SK-N-SH (cell line): ENCODE data around the gene CYP2R1. TPM values are rescaled to one million over a fixed set of nuclear protein-coding genes. Genes with fewer than 3 reads are reported as not detected.

Source experiments
- CTCF ChIA-PET: fragments of 300-600, 350-600 bp; formaldehyde crosslinking; extraction: SDS; loops from one replicate; lab custom pipeline; 2021; lab: Yijun Ruan, JAX
- POLR2A ChIA-PET: fragments of 350-600 bp; sonication (Branson Sonifier 250); formaldehyde crosslinking; extraction: SDS; loops from one replicate; lab custom pipeline; 2020; ENCODE audit warnings: antibody characterized with exemption, inconsistent platforms; lab: Yijun Ruan, JAX
- DNase-seq: peaks from one replicate; pipeline ENCODE4 v3.0.0; 2012
- H2AFZ ChIP-seq: fragments of 200-600 bp; sonication (generic); 2 replicates; pipeline ENCODE4 v1.8.1; 2016; ENCODE audit warnings: antibody characterized with exemption, mild to moderate bottlenecking, low read depth
- H3F3A ChIP-seq: fragments of 200-600 bp; sonication (generic); replicated peaks from 2 replicates; pipeline ENCODE3; 2016; ENCODE audit warnings: antibody characterized with exemption, mild to moderate bottlenecking; ENCODE audit not compliant: insufficient read depth
- H3K27ac ChIP-seq, 2 experiments: fragments of 200-500 bp in 1 of 2; fragments of 200-600 bp in 1 of 2; sonication (Bioruptor generic) in 1 of 2; sonication (generic), shearing (Covaris generic) in 1 of 2; 2 replicates each; pipeline versions ENCODE4 v1.5.1 to v1.6.1; 2014 to 2016; ENCODE audit warnings: low read depth in 2 of 2, inconsistent platforms in 1 of 2, low read length in 1 of 2, mild to moderate bottlenecking in 1 of 2, mixed read lengths in 1 of 2
- H3K27me3 ChIP-seq: fragments of 200-600 bp; sonication (generic), shearing (Covaris generic); 2 replicates; pipeline ENCODE4 v1.6.1; 2016; ENCODE audit warnings: mixed run types; ENCODE audit not compliant: insufficient read depth
- H3K36me3 ChIP-seq, 2 experiments: fragments of 200-500 bp in 1 of 2; fragments of 200-600 bp in 1 of 2; sonication (Bioruptor generic) in 1 of 2; sonication (generic) in 1 of 2; replicated peaks in 1 of 2; 2 replicates each; pipeline versions ENCODE3 to v1.5.1; 2014 to 2016; ENCODE audit warnings: low read length in 1 of 2, mild to moderate bottlenecking in 1 of 2; ENCODE audit not compliant: insufficient read depth in 2 of 2, control insufficient read depth in 1 of 2
- H3K4me1 ChIP-seq, 2 experiments: fragments of 200-500 bp in 1 of 2; fragments of 200-600 bp in 1 of 2; sonication (Bioruptor generic) in 1 of 2; sonication (generic), shearing (Covaris generic) in 1 of 2; 2 replicates each; pipeline versions ENCODE4 v1.5.1 to v1.6.1; 2014 to 2016; ENCODE audit warnings: low read depth in 1 of 2, low read length in 1 of 2, mixed run types in 1 of 2; ENCODE audit not compliant: insufficient read depth in 2 of 2, control insufficient read depth in 1 of 2
- H3K4me2 ChIP-seq: fragments of 200-600 bp; sonication (generic), shearing (Covaris generic); 2 replicates; pipeline ENCODE4 v1.6.1; 2017; ENCODE audit warnings: mixed run types
- H3K4me3 ChIP-seq, 2 experiments: fragments of 200-500 bp in 1 of 2; fragments of 200-600 bp in 1 of 2; sonication (Bioruptor generic) in 1 of 2; sonication (generic), shearing (Covaris generic) in 1 of 2; 2 replicates each; pipeline versions ENCODE4 v1.5.1 to v1.8.1; 2014 to 2016; ENCODE audit warnings: low read depth in 2 of 2, inconsistent platforms in 1 of 2, low read length in 1 of 2, mild to moderate bottlenecking in 1 of 2, mixed read lengths in 1 of 2, moderate library complexity in 1 of 2
- H3K79me2 ChIP-seq: fragments of 200-600 bp; sonication (generic); 2 replicates; pipeline ENCODE4 v1.8.1; 2017; ENCODE audit warnings: mild to moderate bottlenecking; ENCODE audit not compliant: insufficient read depth
- H3K9ac ChIP-seq: fragments of 200-600 bp; sonication (generic); 2 replicates; pipeline ENCODE4 v1.6.1; 2017; ENCODE audit warnings: mixed run types
- H3K9me2 ChIP-seq: fragments of 200-600 bp; sonication (generic); 2 replicates; pipeline ENCODE4 v1.6.1; 2017; ENCODE audit warnings: mixed run types
- H3K9me3 ChIP-seq: fragments of 200-600 bp; sonication (generic); 2 replicates; pipeline ENCODE4 v1.6.1; 2017; ENCODE audit warnings: mixed run types, mild to moderate bottlenecking, moderate library complexity
- H4K20me1 ChIP-seq: fragments of 200-600 bp; sonication (generic); 2 replicates; pipeline ENCODE4 v1.6.1; 2017; ENCODE audit warnings: mild to moderate bottlenecking, mixed run types; ENCODE audit not compliant: insufficient read depth
- ELF1 ChIP-seq: IDR thresholded peaks from 2 replicates; pipeline ENCODE4 v1.4.0; 2012
- EP300 ChIP-seq, 2 experiments: IDR thresholded peaks; 2 replicates each; pipeline versions ENCODE4 v1.4.0 to v1.6.1; 2012; ENCODE audit warnings: borderline replicate concordance in 1 of 2, low read depth in 1 of 2, low read length in 1 of 2
- EZH2phosphoT487 ChIP-seq: fragments of 200-600 bp; sonication (generic); IDR thresholded peaks from 2 replicates; pipeline ENCODE4 v1.6.1; 2017; ENCODE audit warnings: low read depth, mixed run types, mild to moderate bottlenecking, antibody characterized with exemption, moderate library complexity, borderline replicate concordance
- FOSL2 ChIP-seq: IDR thresholded peaks from 2 replicates; pipeline ENCODE4 v1.4.0; 2012; ENCODE audit warnings: low read depth, mild to moderate bottlenecking, moderate library complexity, borderline replicate concordance
- FOXM1 ChIP-seq: IDR thresholded peaks from 2 replicates; pipeline ENCODE4 v1.4.0; 2012; ENCODE audit warnings: low read depth, mild to moderate bottlenecking
- GATA2 ChIP-seq: sonication (generic); formaldehyde crosslinking; IDR thresholded peaks from 2 replicates; pipeline ENCODE4 v1.5.0; 2020; ENCODE audit warnings: mild to moderate bottlenecking, missing genetic modification reagents
- RAD21 ChIP-seq: IDR thresholded peaks from 2 replicates; pipeline ENCODE4 v1.6.1; 2012; ENCODE audit warnings: mild to moderate bottlenecking, low read length
- RCOR1 ChIP-seq: fragments of 150-350 bp; IDR thresholded peaks from 2 replicates; pipeline ENCODE4 v1.6.1; 2017; ENCODE audit warnings: antibody characterized with exemption, low read length
- RFX5 ChIP-seq: IDR thresholded peaks from 2 replicates; pipeline ENCODE4 v1.6.1; 2012; ENCODE audit warnings: mild to moderate bottlenecking, improper control_type of control experiment, low read length
- SMC3 ChIP-seq: IDR thresholded peaks from 2 replicates; pipeline ENCODE4 v1.6.1; 2012; ENCODE audit warnings: low read depth, low read length, improper control_type of control experiment
- WGBS: methylation state at CpG from one replicate; pipeline ENCODE4 v1.1.6; 2017; ENCODE audit warnings: low lambda C conversion rate; 5-methylcytosine and 5-hydroxymethylcytosine counted together
- polyA plus RNA-seq, 3 experiments: library from polyadenylated mRNA; depleted of rRNA; stranded (reverse); fragments of >200 nt; gene quantifications; 2 replicates each; pipeline ENCODE4 v1.2.3, GENCODE V29; 2012
- TF ChIP-seq, protein P1 (sequence below): IDR thresholded peaks from 2 replicates; pipeline ENCODE4 v1.6.1; 2012; ENCODE audit warnings: mild to moderate bottlenecking, low read depth, low read length, moderate library complexity
- TF ChIP-seq, protein P2 (sequence below): fragments of 150-350 bp; IDR thresholded peaks from 2 replicates; pipeline ENCODE4 v1.6.1; 2016; ENCODE audit warnings: mild to moderate bottlenecking, low read depth, low read length
- TF ChIP-seq, protein P3 (sequence below): IDR thresholded peaks from 2 replicates; pipeline ENCODE4 v1.4.0; 2012; ENCODE audit warnings: low read depth
- TF ChIP-seq, protein P4 (sequence below): fragments of 200-600 bp; sonication (generic); IDR thresholded peaks from 2 replicates; pipeline ENCODE4 v1.6.1; 2017; ENCODE audit warnings: antibody characterized with exemption, mild to moderate bottlenecking, moderate library complexity
- TF ChIP-seq, protein P5 (sequence below): IDR thresholded peaks from 2 replicates; pipeline ENCODE4 v1.4.0; 2012; ENCODE audit warnings: low read depth, borderline replicate concordance

CYP2R1 gene
- polyA plus RNA-seq, 1 of the 3 experiments (the other 2 are of a cell fraction), result 9.3 TPM

DNA sequence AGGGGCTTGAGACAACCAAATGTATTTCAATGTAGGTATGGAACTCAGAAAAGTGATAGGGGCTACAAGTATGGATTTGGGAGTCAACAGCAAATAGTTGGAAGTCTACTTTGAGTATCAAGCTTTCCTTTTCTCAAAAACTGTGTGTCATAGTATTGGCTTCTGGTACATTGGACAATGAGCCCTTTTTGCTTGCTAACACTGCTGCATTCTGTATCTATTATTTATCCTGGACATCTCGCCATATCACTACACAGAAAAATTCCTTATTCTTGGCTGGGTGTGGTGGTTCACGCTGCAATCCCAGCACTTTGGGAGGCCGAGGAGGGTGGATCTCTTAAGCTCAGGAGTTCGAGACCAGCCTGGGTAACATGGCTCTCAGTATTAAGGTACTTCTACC is 18.4 kb downstream of the CYP2R1 start:
- CTCF ChIA-PET, result no interaction called here
- Histone ChIP-seq H3K9me2 (no peaks in the 10 kb centered on the region), H3K4me3 (no peak overlapping the region), H3K9ac (no peak overlapping the region), H3K4me1 (no peaks in the 10 kb centered on the region), H3K4me2 (no peak overlapping the region), H3K9me3 (no peaks in the 10 kb centered on the region), H3K27me3 (no peaks in the 10 kb centered on the region), H4K20me1 (no peaks in the 10 kb centered on the region), H3K79me2 (no peaks in the 10 kb centered on the region), H2AFZ (no peak overlapping the region), H3F3A (peaks cover 3% of the 10 kb centered on the region), H3K27ac (no peak overlapping the region), H3K36me3 (peaks cover 17 to 28% of the 10 kb centered on the region in 2 experiments)
- 89% methylated on average over 4 of the region's 4 CpGs for WGBS
- TF ChIP-seq EZH2phosphoT487, result no peak
- no peak for DNase-seq
- POLR2A ChIA-PET, result no interaction called here

DNA sequence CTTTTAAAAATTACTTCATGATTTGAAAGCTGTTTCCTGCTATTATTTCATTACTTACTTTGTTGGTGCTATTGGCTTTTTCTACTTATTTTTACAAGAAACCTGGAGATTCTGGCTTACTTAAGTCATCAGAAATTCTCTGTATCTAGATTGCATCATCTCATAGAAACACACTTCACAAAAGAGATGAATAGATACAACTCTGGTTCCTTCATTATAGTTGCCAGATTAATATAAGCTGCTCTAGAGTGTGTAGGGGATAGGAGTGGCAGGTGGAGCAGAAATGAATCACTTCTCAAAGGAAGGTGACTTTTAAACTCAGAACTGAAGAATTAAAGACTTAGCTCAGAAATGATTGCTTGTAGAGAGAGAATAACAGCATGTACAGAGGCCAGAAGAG is 20.0 kb downstream of the CYP2R1 start:
- H3K4me1 ChIP-seq, result no peaks in the 10 kb centered on the region
- no peak overlapping the region for H3K9ac ChIP-seq
- H4K20me1 ChIP-seq, result no peaks in the 10 kb centered on the region
- POLR2A ChIA-PET, result no interaction called here
- H3K4me3 ChIP-seq, result no peak overlapping the region
- no peaks in the 10 kb centered on the region for H3K79me2 ChIP-seq
- no peaks in the 10 kb centered on the region for H3K9me3 ChIP-seq
- H3K36me3 ChIP-seq, result peaks cover 9 to 20% of the 10 kb centered on the region in 2 experiments
- no peak for TF ChIP-seq SMC3
- no peak for TF ChIP-seq RAD21
- TF ChIP-seq ELF1, result no peak
- no peak for TF ChIP-seq FOSL2
- TF ChIP-seq EZH2phosphoT487, result no peak
- TF ChIP-seq GATA2 (CRISPR knock-in tag), result no peak
- TF ChIP-seq, protein P1, sequence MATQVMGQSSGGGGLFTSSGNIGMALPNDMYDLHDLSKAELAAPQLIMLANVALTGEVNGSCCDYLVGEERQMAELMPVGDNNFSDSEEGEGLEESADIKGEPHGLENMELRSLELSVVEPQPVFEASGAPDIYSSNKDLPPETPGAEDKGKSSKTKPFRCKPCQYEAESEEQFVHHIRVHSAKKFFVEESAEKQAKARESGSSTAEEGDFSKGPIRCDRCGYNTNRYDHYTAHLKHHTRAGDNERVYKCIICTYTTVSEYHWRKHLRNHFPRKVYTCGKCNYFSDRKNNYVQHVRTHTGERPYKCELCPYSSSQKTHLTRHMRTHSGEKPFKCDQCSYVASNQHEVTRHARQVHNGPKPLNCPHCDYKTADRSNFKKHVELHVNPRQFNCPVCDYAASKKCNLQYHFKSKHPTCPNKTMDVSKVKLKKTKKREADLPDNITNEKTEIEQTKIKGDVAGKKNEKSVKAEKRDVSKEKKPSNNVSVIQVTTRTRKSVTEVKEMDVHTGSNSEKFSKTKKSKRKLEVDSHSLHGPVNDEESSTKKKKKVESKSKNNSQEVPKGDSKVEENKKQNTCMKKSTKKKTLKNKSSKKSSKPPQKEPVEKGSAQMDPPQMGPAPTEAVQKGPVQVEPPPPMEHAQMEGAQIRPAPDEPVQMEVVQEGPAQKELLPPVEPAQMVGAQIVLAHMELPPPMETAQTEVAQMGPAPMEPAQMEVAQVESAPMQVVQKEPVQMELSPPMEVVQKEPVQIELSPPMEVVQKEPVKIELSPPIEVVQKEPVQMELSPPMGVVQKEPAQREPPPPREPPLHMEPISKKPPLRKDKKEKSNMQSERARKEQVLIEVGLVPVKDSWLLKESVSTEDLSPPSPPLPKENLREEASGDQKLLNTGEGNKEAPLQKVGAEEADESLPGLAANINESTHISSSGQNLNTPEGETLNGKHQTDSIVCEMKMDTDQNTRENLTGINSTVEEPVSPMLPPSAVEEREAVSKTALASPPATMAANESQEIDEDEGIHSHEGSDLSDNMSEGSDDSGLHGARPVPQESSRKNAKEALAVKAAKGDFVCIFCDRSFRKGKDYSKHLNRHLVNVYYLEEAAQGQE, result no peak
- TF ChIP-seq, protein P2, sequence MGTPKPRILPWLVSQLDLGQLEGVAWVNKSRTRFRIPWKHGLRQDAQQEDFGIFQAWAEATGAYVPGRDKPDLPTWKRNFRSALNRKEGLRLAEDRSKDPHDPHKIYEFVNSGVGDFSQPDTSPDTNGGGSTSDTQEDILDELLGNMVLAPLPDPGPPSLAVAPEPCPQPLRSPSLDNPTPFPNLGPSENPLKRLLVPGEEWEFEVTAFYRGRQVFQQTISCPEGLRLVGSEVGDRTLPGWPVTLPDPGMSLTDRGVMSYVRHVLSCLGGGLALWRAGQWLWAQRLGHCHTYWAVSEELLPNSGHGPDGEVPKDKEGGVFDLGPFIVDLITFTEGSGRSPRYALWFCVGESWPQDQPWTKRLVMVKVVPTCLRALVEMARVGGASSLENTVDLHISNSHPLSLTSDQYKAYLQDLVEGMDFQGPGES, result no peak
- TF ChIP-seq, protein P3, sequence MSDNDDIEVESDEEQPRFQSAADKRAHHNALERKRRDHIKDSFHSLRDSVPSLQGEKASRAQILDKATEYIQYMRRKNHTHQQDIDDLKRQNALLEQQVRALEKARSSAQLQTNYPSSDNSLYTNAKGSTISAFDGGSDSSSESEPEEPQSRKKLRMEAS, result no peak
- no peak for TF ChIP-seq FOXM1
- TF ChIP-seq, protein P4, sequence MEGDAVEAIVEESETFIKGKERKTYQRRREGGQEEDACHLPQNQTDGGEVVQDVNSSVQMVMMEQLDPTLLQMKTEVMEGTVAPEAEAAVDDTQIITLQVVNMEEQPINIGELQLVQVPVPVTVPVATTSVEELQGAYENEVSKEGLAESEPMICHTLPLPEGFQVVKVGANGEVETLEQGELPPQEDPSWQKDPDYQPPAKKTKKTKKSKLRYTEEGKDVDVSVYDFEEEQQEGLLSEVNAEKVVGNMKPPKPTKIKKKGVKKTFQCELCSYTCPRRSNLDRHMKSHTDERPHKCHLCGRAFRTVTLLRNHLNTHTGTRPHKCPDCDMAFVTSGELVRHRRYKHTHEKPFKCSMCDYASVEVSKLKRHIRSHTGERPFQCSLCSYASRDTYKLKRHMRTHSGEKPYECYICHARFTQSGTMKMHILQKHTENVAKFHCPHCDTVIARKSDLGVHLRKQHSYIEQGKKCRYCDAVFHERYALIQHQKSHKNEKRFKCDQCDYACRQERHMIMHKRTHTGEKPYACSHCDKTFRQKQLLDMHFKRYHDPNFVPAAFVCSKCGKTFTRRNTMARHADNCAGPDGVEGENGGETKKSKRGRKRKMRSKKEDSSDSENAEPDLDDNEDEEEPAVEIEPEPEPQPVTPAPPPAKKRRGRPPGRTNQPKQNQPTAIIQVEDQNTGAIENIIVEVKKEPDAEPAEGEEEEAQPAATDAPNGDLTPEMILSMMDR, result no peak
- TF ChIP-seq, protein P5, sequence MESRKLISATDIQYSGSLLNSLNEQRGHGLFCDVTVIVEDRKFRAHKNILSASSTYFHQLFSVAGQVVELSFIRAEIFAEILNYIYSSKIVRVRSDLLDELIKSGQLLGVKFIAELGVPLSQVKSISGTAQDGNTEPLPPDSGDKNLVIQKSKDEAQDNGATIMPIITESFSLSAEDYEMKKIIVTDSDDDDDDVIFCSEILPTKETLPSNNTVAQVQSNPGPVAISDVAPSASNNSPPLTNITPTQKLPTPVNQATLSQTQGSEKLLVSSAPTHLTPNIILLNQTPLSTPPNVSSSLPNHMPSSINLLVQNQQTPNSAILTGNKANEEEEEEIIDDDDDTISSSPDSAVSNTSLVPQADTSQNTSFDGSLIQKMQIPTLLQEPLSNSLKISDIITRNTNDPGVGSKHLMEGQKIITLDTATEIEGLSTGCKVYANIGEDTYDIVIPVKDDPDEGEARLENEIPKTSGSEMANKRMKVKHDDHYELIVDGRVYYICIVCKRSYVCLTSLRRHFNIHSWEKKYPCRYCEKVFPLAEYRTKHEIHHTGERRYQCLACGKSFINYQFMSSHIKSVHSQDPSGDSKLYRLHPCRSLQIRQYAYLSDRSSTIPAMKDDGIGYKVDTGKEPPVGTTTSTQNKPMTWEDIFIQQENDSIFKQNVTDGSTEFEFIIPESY, result no peak
- TF ChIP-seq EP300 (IDR thresholded peaks at IDR 0.05; ENCODE audit: borderline replicate concordance in 1 of 2, low read depth in 1 of 2, low read length in 1 of 2), result no peak
- TF ChIP-seq RCOR1, result no peak
- no peak for TF ChIP-seq RFX5
- TF ChIP-seq, all 33 proteins: peak for 0
- Histone ChIP-seq H2AFZ (no peak overlapping the region), H3K27me3 (no peaks in the 10 kb centered on the region), H3K27ac (no peak overlapping the region), H3F3A (peaks cover 3% of the 10 kb centered on the region), H3K9me2 (no peaks in the 10 kb centered on the region), H3K4me2 (no peak overlapping the region)
- no peak for DNase-seq
- CTCF ChIA-PET, result no interaction called here
